22Rv1 (cell line): ENCODE measurements around the gene REXO4.

ENCODE experiments used
- ZFX ChIP-seq: fragments of 450-650 bp; IDR thresholded peaks from 2 replicates; pipeline ENCODE4 v1.6.1; 2017; ENCODE audit warnings: antibody characterized with exemption, borderline replicate concordance
- TF ChIP-seq, protein P1 (sequence below): fragments of 450-650 bp; IDR thresholded peaks from 2 replicates; pipeline ENCODE4 v1.5.1; 2017; ENCODE audit warnings: mild to moderate bottlenecking

GRCh38 chr9:133356391-133357091 lies 61.3 kb downstream of the REXO4 start, which contains the start of the genes SURF1 and SURF2:
- TF ChIP-seq, protein P1, sequence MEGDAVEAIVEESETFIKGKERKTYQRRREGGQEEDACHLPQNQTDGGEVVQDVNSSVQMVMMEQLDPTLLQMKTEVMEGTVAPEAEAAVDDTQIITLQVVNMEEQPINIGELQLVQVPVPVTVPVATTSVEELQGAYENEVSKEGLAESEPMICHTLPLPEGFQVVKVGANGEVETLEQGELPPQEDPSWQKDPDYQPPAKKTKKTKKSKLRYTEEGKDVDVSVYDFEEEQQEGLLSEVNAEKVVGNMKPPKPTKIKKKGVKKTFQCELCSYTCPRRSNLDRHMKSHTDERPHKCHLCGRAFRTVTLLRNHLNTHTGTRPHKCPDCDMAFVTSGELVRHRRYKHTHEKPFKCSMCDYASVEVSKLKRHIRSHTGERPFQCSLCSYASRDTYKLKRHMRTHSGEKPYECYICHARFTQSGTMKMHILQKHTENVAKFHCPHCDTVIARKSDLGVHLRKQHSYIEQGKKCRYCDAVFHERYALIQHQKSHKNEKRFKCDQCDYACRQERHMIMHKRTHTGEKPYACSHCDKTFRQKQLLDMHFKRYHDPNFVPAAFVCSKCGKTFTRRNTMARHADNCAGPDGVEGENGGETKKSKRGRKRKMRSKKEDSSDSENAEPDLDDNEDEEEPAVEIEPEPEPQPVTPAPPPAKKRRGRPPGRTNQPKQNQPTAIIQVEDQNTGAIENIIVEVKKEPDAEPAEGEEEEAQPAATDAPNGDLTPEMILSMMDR, result peak; percentile 35
- TF ChIP-seq ZFX, result no peak
